Dermis blood vessel endothelial cell (primary cell): ENCODE measurements around the gene TCF20. TPM values are rescaled to one million over a fixed set of nuclear protein-coding genes. Genes with fewer than 3 reads are reported as not detected.

Experiments used
- DNase-seq: peaks from one replicate; pipeline ENCODE4 v3.0.0; 2010
- total RNA-seq: library from RNA; depleted of rRNA; stranded (reverse); fragments of >200 nt; gene quantifications from 2 replicates; pipeline ENCODE4 v1.2.3, GENCODE V29; 2014

Gene TCF20
- total RNA-seq, 1 donor from 2014 or later: 25.7 TPM

GRCh38 chr22:42300259-42301076 lies 30.0 kb upstream of the TCF20 start:
- DNase-seq: no peak

DNA sequence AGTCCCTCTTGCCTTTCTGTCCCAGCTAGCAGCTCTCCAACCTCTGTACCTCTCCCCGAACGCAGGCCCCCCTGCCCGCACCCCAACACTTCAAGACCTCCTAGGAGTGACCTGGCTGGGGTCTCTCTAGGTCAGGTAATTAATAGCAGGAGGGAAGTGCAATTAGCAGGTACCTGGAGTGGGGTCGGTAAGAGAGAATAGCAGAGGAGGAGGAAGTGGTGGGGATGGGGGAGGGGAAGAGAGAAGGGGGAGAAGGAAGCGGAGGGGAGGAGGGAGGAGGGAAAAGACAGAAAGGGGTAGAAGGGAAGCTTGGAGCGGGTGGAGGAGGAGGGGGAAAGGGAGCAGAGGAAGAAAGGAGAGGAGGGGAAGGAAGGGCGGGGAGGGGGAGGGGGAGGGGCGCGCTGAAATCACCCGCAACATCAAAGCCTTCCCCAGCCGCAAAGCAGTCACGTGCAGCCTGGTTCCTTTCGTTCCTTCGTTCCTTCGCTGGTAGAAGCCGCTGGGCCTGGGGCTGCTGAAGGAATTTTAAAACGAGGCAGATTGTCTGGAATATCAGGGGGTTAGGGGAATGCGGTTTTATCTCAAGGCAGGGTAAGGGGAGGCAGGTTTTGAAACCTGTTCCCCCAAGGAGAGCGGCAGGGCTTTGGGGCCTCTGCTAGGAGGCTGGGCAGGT lies 29.3 kb upstream of the TCF20 start:
- no peak for DNase-seq

GRCh38 chr22:42298746-42299145 lies 28.3 kb upstream of the TCF20 start:
- no peak for DNase-seq

- no peak for DNase-seq
Observed at GRCh38 chr22:42297778-42298177, 27.3 kb upstream of the TCF20 start.

DNA sequence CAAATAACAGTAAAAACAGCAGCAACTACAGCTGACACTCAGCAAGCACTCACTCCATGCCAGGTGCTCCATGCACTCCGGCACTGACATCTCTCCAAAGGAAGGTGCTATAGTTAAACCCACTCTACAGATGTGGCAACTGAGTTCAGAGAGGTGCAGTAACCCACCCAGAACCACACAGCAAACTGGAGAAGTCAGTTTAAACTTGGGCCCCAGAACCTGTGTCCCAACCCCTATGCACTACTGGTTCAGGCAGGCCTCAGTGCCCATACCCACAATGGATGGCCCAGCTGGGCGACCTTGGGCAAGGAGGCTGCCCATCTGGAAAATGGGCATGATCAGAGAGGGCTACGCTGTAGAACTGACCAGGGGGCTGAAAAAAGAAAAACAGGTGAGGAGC lies 26.4 kb upstream of the TCF20 start:
- no peak for DNase-seq

DNA sequence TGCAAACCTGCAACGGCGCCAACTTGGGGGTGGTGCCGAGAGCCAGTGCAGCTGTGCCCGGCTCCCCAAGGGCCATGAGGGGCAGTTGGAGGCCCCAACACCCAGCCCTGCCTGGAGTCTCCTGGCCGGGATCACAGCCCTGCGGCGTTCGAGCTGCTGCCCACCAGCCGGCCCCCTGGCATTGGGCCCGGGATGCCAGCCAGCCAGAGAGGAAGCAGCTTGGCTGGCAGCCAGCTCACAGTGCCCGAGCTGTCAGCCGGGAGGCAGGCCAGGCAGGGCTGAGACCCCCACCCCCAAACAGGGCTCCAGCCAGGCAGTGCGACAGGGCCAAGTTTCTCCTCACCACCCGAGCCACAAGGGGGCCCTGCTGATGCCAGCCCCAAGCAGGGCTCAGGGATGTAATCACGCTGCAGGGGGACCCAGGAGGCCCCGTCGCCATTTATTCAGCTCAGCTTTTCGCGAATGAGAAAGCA lies 26.0 kb upstream of the TCF20 start:
- no peak for DNase-seq

DNA sequence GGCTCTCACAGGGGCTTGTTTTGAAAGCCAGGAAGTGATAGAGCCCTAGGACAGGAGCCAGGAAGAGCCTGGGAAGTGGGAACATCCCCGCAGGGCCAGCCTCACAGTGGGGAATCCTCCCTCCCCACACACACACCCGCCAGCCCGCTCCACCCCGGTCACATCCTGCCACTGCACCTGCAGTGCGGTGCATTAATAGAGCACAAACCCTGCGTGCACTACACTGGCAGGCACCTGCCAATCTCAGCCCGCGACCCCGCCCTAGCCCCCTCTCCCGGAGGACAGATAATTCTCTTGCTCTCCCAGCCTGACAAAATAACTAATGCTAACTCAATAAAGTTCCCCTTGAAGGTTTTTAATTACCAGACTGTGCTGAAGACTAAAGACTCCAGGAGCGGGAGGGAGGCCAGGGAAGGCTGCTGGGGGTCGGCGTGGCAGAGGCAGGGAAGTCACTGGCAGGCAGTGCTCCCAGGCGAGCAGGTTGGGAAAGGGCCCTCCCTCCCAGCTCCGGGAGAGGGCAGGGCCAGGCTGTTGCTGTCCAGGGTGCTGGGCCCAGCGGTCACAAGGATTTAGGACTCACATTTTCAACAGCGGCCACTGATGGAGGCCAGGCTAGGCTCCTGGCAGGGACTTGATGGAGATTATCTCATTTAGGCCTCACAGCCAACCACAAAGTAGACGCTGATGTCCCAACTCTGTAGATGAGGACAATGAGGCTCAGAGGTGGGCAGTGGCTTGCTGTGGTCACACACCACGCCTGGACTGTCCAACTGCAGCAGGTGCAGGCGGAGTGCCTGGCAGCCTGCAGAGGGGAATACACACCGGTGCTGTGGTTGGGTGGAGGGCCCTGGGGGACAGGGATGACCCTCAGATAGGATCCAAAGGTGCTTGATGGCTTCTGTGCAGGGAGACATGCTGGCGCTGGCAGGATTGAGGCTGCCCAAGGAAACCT lies 23.9 kb upstream of the TCF20 start:
- DNase-seq: peak; percentile 68

DNA sequence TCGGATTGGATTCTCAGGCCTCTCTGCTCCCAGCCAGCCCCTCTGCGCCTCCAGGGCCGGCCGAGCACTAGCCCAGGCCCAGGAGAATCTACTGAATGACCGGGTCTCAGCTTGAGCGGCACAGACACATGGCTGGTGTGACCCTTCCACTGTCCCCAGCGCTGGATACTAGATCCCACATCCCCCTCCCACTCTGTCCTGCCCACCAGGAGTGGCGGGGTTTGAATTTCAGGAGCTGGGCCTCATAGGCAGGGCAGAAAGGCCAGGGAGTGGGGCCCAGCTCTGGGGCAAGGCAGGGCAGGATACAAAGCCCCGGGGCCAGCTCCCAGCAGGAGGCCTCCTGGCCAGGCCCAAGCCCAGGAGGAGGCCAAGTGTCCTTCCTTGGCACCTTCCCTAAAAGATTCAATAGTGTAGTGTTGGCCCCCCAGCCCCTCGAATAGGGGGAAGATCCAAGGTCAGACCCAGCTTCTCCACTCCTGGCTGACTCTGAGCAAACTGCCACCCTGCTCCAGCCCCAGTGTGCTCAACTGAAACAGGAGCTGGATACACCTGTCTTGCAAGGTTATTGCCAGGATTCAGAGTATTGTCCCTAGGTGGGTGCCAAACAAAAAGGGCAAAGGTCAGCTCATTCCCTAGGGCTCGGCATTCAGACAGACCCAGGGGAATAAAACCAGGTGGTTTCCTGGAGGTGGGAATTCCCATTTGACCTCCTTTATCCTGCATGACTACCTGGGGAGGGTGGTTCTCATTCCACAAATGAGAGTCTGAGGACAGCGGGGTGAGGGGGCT lies 22.5 kb upstream of the TCF20 start:
- DNase-seq: no peak

GRCh38 chr22:42291287-42291686 lies 20.8 kb upstream of the TCF20 start:
- DNase-seq: no peak

DNA sequence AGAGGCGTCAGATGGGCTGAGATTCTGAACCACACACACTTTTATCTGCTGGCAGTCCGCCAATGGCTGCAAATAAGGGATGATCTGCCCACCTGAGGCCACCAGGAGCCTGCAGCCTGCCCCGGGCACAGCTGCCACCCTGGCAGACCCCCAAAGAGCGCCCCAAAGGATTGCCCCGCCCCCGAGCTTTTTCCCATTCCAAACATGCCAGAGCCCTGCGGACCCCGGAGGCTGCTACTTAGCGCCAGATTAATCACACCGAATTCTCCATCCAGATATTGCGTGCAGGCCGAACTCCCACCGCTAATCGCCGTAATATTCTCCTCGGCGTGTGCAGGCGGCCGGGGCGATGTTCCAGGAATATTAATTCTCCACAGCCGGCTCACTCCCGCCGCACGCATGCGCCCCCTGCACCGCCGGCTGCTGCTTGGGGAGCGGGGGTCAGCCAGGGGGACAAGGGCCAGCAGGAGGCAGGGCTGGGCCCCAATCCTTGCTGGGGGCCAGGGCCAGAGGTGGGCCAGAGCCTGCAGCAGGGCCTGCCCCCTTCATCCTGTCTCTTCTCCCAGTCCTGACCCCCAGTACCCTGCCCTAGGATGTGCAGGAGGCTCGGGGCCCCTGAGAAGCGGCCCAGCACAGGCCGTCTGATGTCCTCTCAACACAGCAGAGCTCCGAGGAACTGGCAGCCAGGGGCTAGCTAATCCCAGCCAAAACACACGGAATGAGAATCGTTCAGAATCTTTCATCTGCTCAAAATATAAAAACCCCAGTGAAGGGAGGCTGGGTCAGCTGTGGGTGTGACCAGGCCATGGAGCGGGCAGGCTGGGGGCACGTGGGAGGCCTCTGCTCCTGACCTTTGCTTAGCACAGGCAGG lies 19.5 kb upstream of the TCF20 start:
- DNase-seq: no peak

GRCh38 chr22:42288791-42289190 lies 18.3 kb upstream of the TCF20 start:
- DNase-seq: no peak

- DNase-seq: no peak
Observed at GRCh38 chr22:42287174-42287890, 16.9 kb upstream of the TCF20 start.

DNA sequence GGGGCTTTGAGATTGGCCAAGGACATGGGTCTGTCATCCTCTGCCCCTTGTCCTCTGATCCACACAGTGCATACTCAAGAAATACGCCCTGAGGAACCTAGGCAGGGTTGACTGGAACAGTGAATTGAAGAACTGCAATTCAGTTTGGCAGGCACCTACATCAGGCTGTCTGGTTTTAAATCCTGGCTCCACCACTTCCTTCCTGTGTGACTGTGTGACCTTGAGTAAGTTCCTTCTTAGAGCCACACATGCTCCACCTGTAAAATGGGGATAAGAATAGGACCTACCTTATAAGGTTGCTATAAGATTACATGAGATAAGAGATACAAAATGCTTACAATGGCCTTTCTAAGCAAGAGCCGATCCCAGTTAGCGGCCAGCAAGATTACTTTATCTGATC lies 15.8 kb upstream of the TCF20 start:
- no peak for DNase-seq

GRCh38 chr22:42285604-42286003 lies 15.2 kb upstream of the TCF20 start:
- no peak for DNase-seq

GRCh38 chr22:42284643-42285181 lies 14.3 kb upstream of the TCF20 start:
- no peak for DNase-seq

GRCh38 chr22:42284202-42284591 lies 13.7 kb upstream of the TCF20 start:
- no peak for DNase-seq

DNA sequence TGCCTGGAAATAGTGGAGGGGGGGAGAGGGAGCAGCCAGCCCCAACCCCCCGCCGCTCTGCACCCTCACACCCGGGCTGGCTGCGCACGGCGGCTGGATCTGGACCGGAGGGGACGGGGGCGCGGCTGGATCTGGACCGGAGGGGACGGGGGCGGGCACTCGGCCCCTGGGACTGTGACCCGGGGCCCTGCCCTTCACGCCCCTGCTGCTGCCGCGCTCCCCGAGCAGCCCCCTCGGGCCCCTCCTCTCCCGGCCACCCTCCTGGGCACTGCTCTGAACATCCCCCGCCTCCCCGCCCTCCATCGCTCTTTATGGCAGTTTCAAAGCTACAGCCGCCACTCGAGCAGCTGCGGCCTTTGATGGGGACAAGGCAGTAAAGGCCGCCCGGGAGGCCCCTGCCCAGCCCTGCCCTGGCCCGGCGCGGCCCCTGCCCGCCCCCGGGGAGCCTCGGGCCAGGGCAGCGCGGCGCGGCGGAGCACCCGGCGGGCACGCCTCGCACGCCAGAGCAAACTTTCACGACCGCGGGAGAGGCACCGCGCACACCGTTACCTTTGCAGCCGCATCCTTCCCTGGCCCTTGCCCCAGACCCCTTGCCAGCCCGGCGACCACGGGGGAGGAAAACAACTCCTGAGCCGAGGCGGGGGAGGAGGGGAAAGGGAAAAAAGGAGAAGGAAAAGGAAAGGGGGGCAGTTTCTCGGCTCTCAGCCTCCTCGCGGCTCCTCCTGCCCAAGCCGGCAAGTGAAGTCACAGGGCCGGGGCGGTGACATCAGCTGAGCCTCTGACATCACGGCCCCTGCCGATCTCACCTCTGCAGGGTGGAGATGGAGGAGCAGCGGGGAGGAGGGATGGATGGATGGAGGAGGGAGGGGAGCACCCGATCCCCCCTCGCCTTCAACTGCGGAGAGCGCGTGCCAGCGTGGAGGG lies 13.1 kb upstream of the TCF20 start:
- no peak for DNase-seq

- DNase-seq: no peak
Observed at GRCh38 chr22:42282943-42283277, 12.5 kb upstream of the TCF20 start.
